HepG2 (cell line): Measurements from ENCODE around the gene FNDC3B. TPM values are rescaled to one million over a fixed set of nuclear protein-coding genes. Genes with fewer than 3 reads are reported as not detected.
A peak's percentile ranks its signal among the peaks of the same experiment; 100 is the strongest.

ENCODE experiments used
- CENPT ChIP-seq: sonication (generic); formaldehyde crosslinking; IDR thresholded peaks from 2 replicates; pipeline ENCODE4 v1.8.0; 2022; ENCODE audit warnings: low read depth, mild to moderate bottlenecking, moderate library complexity, missing genetic modification reagents
- EZH2 ChIP-seq: conservative IDR thresholded peaks from 2 replicates; pipeline ENCODE4 v1.6.1; 2012; ENCODE audit warnings: mild to moderate bottlenecking, low read depth, low read length, moderate library complexity
- HNRNPUL1 ChIP-seq: fragments of 200-400 bp; formaldehyde crosslinking; IDR thresholded peaks from 2 replicates; pipeline ENCODE4 v1.6.1; 2017; ENCODE audit warnings: low read depth, mild to moderate bottlenecking, low read length, moderate library complexity
- REXO4 ChIP-seq: sonication (generic); formaldehyde crosslinking; IDR thresholded peaks from 2 replicates; pipeline ENCODE4 v1.8.0; 2022; ENCODE audit warnings: missing genetic modification reagents, mild to moderate bottlenecking, borderline replicate concordance
- SIN3A ChIP-seq: IDR thresholded peaks from 2 replicates; pipeline ENCODE4 v1.6.1; 2011; ENCODE audit warnings: low read depth, mild to moderate bottlenecking, control low read depth, low read length, borderline replicate concordance
- SOX5 ChIP-seq: IDR thresholded peaks from 2 replicates; pipeline ENCODE4 v1.6.1; 2016; ENCODE audit warnings: borderline replicate concordance
- TOPORS ChIP-seq: sonication (generic); formaldehyde crosslinking; IDR thresholded peaks from 2 replicates; pipeline ENCODE4 v1.8.0; 2023; ENCODE audit warnings: mild to moderate bottlenecking, missing genetic modification reagents
- ZBTB7A ChIP-seq: sonication (generic); formaldehyde crosslinking; IDR thresholded peaks from 2 replicates; pipeline ENCODE4 v1.8.0; 2022; ENCODE audit warnings: mild to moderate bottlenecking, missing genetic modification reagents
- ZEB1 ChIP-seq: IDR thresholded peaks from 2 replicates; pipeline ENCODE4 v1.6.1; 2012; ENCODE audit warnings: mild to moderate bottlenecking, low read depth, inconsistent platforms; ENCODE audit not compliant: insufficient replicate concordance
- ZNF10 ChIP-seq: sonication (generic); formaldehyde crosslinking; IDR thresholded peaks from 2 replicates; pipeline ENCODE4 v1.4.0; 2020; ENCODE audit warnings: mild to moderate bottlenecking, low read depth, missing genetic modification reagents, borderline replicate concordance
- ZNF30 ChIP-seq: sonication (generic); formaldehyde crosslinking; IDR thresholded peaks from 2 replicates; pipeline ENCODE4 v1.5.0; 2020; ENCODE audit warnings: mild to moderate bottlenecking, missing genetic modification reagents
- ZNF564 ChIP-seq: sonication (generic); formaldehyde crosslinking; IDR thresholded peaks from 2 replicates; pipeline ENCODE4 v1.8.1; 2023; ENCODE audit warnings: mild to moderate bottlenecking, missing genetic modification reagents
- ZNF879 ChIP-seq: sonication (generic); formaldehyde crosslinking; IDR thresholded peaks from 2 replicates; pipeline ENCODE4 v1.8.1; 2023; ENCODE audit warnings: missing genetic modification reagents
- polyA plus RNA-seq, 8 experiments: library from polyadenylated mRNA; depleted of rRNA in 3 of 8; stranded (reverse) in 7 of 8; unstranded in 1 of 8; fragments of >200 nt; fragmentation: Illumina TruSeq in 4 of 8; extraction: Trizol in 4 of 8; gene quantifications; 2 replicates each; pipeline versions ENCODE4 v1.2.1 to v1.2.3, GENCODE V29; 2011 to 2016; ENCODE audit warnings: low read depth in 4 of 8, missing spikeins in 1 of 8, mixed read lengths in 1 of 8; ENCODE audit not compliant: insufficient read depth in 1 of 8
- total RNA-seq, 5 experiments: library from RNA; depleted of rRNA; stranded (reverse); fragments of >200 nt; fragmentation: Illumina TruSeq; extraction: Trizol; gene quantifications; 2 replicates each; pipeline ENCODE4 v1.2.3, GENCODE V29; 2016; ENCODE audit warnings: low read depth in 1 of 5
- TF ChIP-seq, protein P1 (sequence below): sonication (generic); formaldehyde crosslinking; IDR thresholded peaks from 2 replicates; pipeline ENCODE4 v1.4.0; 2020; ENCODE audit warnings: missing genetic modification reagents, mild to moderate bottlenecking, borderline replicate concordance
- TF ChIP-seq, protein P2 (sequence below): sonication (generic); formaldehyde crosslinking; IDR thresholded peaks from 2 replicates; pipeline ENCODE4 v1.4.0; 2020; ENCODE audit warnings: missing genetic modification reagents
- TF ChIP-seq, protein P3 (sequence below): sonication (generic); formaldehyde crosslinking; IDR thresholded peaks from 2 replicates; pipeline ENCODE4 v1.4.0; 2020; ENCODE audit warnings: missing genetic modification reagents
- TF ChIP-seq, protein P4 (sequence below): sonication (generic); formaldehyde crosslinking; conservative IDR thresholded peaks from 2 replicates; pipeline ENCODE4 v1.5.0; 2020; ENCODE audit warnings: missing genetic modification reagents
- TF ChIP-seq, protein P5 (sequence below): IDR thresholded peaks from 2 replicates; pipeline ENCODE4 v1.6.1; 2016; ENCODE audit warnings: mild to moderate bottlenecking

FNDC3B gene
- total and polyA plus RNA-seq, 2 of the 13 experiments (the other 11 are each of a cell fraction or from before 2014, with no cell fraction given): 74.8 to 103 TPM

DNA sequence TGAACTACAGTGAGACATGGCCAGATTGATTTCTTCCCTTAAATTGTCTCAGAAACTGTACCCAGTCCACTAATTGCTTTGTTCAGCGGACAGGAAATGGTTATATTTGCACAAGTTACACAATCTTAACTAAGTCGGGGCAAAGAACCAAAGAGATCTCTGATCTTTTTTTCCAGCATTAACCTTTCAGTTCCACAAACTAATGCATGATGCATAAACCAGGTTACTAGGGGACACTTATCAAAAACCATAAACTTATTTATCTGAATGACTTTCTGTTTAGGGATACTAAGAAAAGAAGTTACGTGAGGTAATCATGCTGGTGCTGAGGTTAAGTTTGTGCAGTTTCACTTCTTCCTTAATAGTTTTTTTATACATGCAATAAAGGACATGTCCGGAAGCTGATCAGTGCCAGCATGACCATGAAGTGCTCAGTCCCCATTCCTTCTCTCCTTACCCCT, 22.4 kb downstream of the FNDC3B start (continued):
- TF ChIP-seq REXO4 (no peak), ZEB1 (no peak), ZNF30 (CRISPR knock-in tag) (no peak), SIN3A (0 out of 2 replicates have a peak, but pooled peaks have one; percentile 25), ZBTB7A (CRISPR knock-in tag) (no peak), CENPT (CRISPR knock-in tag) (no peak), ZNF10 (CRISPR knock-in tag) (no peak), ZNF879 (CRISPR knock-in tag) (no peak), HNRNPUL1 (no peak), ZNF564 (CRISPR knock-in tag) (no peak), TOPORS (no peak), SOX5 (peak; percentile 94), EZH2 (no peak)
- TF ChIP-seq, protein P1, sequence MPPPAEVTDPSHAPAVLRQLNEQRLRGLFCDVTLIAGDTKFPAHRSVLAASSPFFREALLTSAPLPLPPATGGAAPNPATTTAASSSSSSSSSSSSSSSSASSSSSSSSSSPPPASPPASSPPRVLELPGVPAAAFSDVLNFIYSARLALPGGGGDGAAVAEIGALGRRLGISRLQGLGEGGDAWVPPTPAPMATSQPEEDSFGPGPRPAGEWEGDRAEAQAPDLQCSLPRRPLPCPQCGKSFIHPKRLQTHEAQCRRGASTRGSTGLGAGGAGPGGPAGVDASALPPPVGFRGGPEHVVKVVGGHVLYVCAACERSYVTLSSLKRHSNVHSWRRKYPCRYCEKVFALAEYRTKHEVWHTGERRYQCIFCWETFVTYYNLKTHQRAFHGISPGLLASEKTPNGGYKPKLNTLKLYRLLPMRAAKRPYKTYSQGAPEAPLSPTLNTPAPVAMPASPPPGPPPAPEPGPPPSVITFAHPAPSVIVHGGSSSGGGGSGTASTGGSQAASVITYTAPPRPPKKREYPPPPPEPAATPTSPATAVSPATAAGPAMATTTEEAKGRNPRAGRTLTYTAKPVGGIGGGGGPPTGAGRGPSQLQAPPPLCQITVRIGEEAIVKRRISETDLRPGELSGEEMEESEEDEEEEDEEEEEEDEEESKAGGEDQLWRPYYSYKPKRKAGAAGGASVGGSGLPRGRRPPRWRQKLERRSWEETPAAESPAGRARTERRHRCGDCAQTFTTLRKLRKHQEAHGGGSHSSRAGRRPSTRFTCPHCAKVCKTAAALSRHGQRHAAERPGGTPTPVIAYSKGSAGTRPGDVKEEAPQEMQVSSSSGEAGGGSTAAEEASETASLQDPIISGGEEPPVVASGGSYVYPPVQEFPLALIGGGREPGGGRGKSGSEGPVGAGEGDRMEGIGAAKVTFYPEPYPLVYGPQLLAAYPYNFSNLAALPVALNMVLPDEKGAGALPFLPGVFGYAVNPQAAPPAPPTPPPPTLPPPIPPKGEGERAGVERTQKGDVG (CRISPR knock-in tag): no peak
- TF ChIP-seq, protein P2, sequence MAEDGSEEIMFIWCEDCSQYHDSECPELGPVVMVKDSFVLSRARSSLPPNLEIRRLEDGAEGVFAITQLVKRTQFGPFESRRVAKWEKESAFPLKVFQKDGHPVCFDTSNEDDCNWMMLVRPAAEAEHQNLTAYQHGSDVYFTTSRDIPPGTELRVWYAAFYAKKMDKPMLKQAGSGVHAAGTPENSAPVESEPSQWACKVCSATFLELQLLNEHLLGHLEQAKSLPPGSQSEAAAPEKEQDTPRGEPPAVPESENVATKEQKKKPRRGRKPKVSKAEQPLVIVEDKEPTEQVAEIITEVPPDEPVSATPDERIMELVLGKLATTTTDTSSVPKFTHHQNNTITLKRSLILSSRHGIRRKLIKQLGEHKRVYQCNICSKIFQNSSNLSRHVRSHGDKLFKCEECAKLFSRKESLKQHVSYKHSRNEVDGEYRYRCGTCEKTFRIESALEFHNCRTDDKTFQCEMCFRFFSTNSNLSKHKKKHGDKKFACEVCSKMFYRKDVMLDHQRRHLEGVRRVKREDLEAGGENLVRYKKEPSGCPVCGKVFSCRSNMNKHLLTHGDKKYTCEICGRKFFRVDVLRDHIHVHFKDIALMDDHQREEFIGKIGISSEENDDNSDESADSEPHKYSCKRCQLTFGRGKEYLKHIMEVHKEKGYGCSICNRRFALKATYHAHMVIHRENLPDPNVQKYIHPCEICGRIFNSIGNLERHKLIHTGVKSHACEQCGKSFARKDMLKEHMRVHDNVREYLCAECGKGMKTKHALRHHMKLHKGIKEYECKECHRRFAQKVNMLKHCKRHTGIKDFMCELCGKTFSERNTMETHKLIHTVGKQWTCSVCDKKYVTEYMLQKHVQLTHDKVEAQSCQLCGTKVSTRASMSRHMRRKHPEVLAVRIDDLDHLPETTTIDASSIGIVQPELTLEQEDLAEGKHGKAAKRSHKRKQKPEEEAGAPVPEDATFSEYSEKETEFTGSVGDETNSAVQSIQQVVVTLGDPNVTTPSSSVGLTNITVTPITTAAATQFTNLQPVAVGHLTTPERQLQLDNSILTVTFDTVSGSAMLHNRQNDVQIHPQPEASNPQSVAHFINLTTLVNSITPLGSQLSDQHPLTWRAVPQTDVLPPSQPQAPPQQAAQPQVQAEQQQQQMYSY (CRISPR knock-in tag): no peak
- TF ChIP-seq, protein P3, sequence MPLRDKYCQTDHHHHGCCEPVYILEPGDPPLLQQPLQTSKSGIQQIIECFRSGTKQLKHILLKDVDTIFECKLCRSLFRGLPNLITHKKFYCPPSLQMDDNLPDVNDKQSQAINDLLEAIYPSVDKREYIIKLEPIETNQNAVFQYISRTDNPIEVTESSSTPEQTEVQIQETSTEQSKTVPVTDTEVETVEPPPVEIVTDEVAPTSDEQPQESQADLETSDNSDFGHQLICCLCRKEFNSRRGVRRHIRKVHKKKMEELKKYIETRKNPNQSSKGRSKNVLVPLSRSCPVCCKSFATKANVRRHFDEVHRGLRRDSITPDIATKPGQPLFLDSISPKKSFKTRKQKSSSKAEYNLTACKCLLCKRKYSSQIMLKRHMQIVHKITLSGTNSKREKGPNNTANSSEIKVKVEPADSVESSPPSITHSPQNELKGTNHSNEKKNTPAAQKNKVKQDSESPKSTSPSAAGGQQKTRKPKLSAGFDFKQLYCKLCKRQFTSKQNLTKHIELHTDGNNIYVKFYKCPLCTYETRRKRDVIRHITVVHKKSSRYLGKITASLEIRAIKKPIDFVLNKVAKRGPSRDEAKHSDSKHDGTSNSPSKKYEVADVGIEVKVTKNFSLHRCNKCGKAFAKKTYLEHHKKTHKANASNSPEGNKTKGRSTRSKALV (CRISPR knock-in tag): no peak
- TF ChIP-seq, protein P4, sequence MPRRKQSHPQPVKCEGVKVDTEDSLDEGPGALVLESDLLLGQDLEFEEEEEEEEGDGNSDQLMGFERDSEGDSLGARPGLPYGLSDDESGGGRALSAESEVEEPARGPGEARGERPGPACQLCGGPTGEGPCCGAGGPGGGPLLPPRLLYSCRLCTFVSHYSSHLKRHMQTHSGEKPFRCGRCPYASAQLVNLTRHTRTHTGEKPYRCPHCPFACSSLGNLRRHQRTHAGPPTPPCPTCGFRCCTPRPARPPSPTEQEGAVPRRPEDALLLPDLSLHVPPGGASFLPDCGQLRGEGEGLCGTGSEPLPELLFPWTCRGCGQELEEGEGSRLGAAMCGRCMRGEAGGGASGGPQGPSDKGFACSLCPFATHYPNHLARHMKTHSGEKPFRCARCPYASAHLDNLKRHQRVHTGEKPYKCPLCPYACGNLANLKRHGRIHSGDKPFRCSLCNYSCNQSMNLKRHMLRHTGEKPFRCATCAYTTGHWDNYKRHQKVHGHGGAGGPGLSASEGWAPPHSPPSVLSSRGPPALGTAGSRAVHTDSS (CRISPR knock-in tag): no peak
- TF ChIP-seq, protein P5, sequence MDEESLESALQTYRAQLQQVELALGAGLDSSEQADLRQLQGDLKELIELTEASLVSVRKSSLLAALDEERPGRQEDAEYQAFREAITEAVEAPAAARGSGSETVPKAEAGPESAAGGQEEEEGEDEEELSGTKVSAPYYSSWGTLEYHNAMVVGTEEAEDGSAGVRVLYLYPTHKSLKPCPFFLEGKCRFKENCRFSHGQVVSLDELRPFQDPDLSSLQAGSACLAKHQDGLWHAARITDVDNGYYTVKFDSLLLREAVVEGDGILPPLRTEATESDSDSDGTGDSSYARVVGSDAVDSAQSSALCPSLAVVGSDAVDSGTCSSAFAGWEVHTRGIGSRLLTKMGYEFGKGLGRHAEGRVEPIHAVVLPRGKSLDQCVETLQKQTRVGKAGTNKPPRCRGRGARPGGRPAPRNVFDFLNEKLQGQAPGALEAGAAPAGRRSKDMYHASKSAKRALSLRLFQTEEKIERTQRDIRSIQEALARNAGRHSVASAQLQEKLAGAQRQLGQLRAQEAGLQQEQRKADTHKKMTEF (CRISPR knock-in tag): peak; percentile 45; the same call in 1 of the 2 replicates
